Measurements from ENCODE around the gene PTPN4.
A peak's percentile ranks its signal among the peaks of the same experiment; 100 is the strongest.
"Not testable (repeated sequence)": the region's sequence is repeated elsewhere in the genome, so short reads cannot be mapped to it uniquely, and the experiment has no call there.

PTPN4 gene

GRCh38 chr2:119795309-119796303 is 35.9 kb downstream of the PTPN4 start:
- Mint-ChIP-seq H3K4me1 (ENCODE audit: low read depth) (peaks cover 10% of the 10 kb centered on the region), H3K36me3 (ENCODE audit: low read depth) (peaks cover 40% of the 10 kb centered on the region), H3K9me3 (peaks cover 12% of the 10 kb centered on the region), H3K4me3 (no peak overlapping the region), H3K27ac (no peak overlapping the region), H3K27me3 (no peaks in the 10 kb centered on the region)

- Mint-ChIP-seq H3K4me3 (no peak overlapping the region), H3K4me1 (ENCODE audit: low read depth) (peaks cover 39% of the 10 kb centered on the region), H3K27ac (no peak overlapping the region), H3K9me3 (no peaks in the 10 kb centered on the region), H3K27me3 (no peaks in the 10 kb centered on the region), H3K36me3 (ENCODE audit: low read depth) (peaks cover 20% of the 10 kb centered on the region)
Measured at GRCh38 chr2:119800376-119800902, 40.7 kb downstream of the PTPN4 start.

DNA sequence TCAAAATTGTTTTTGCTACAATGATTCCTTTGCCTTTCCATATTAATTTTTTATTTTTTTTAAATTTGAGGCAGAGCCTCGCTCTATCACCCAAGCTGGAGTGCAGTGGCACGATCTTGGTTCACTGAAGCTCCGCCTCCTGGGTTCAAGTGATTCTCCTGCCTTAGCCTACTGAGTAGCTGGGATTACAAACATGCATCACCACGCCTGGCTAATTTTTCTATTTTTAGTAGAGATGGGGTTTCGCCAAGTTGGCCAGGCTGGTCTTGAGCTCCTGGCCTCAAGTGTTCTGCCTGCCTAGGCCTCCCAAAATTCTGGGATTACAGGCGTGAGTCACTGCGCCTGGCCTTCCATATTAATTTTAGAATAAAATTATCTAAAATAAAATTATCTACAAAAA is 41.3 kb downstream of the PTPN4 start:
- Mint-ChIP-seq H3K27me3 (no peaks in the 10 kb centered on the region), H3K4me1 (ENCODE audit: low read depth) (peaks cover 39% of the 10 kb centered on the region), H3K4me3 (no peak overlapping the region), H3K36me3 (ENCODE audit: low read depth) (peaks cover 26% of the 10 kb centered on the region), H3K9me3 (no peaks in the 10 kb centered on the region), H3K27ac (no peak overlapping the region)

GRCh38 chr2:119801989-119802388 is 42.3 kb downstream of the PTPN4 start:
- not testable (repeated sequence) for H3K27ac Mint-ChIP-seq, H3K27me3 Mint-ChIP-seq, H3K9me3 Mint-ChIP-seq, H3K4me3 Mint-ChIP-seq
- H3K4me1 Mint-ChIP-seq (ENCODE audit: low read depth) = peaks cover 45% of the 10 kb centered on the region
- H3K36me3 Mint-ChIP-seq (ENCODE audit: low read depth) = peaks cover 28% of the 10 kb centered on the region

GRCh38 chr2:119803101-119803500 is 43.4 kb downstream of the PTPN4 start:
- Mint-ChIP-seq H3K27ac (no peak overlapping the region), H3K27me3 (no peaks in the 10 kb centered on the region), H3K9me3 (no peaks in the 10 kb centered on the region), H3K4me3 (no peak overlapping the region), H3K4me1 (ENCODE audit: low read depth) (peaks cover 50% of the 10 kb centered on the region), H3K36me3 (ENCODE audit: low read depth) (peaks cover 28% of the 10 kb centered on the region)

DNA sequence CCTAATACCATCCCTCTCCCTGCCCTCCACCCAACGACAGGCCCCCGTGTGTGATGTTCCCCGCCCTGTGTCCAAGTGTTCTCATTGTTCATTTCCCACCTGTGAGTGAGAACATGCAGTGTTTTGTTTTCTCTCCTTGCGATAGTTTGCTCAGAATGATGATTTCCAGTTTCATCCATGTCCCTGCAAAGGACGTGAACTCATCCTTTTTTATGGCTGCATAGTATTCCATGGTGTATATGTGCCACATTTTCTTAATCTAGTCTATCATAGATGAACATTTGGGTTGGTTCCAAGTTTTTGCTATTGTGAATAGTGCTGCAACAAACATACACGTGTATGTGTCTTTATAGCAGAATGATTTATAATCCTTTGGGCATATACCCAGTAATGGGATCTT is 44.7 kb downstream of the PTPN4 start:
- H3K4me3 Mint-ChIP-seq, H3K27me3 Mint-ChIP-seq, H3K9me3 Mint-ChIP-seq, H3K27ac Mint-ChIP-seq: not testable (repeated sequence)
- H3K36me3 Mint-ChIP-seq (ENCODE audit: low read depth) = peaks cover 28% of the 10 kb centered on the region
- peaks cover 55% of the 10 kb centered on the region for H3K4me1 Mint-ChIP-seq (ENCODE audit: low read depth)

DNA sequence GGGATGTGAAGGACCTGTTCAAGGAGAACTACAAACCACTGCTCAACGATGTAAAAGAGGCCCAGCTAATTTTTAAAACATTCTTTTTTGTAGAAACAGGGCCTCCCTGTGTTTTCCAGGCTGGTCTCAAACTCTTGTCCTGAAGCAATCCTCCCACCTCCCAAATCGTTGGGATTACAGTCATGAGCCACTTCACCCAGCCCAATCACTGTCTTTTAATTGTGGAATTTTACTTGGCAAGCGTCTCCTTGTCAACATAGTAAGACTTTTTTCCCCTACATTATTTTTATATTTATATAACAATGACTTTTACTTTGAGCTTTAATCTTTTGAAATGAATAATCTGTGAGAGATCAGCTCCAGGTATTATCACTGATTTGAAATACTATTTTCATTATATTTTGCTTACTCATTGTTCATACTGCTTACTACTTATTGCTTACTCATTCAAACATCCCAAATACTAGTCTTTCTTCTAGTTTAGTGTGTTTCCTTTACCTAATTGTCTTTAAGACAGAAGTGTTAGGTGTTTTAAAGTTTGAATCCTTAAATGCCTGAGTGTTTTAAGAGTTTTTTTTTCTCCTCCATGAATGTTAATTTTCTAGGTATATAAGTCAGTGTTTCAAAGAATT is 48.9 kb downstream of the PTPN4 start:
- Mint-ChIP-seq H3K27me3 (no peaks in the 10 kb centered on the region), H3K4me3 (no peak overlapping the region), H3K9me3 (no peaks in the 10 kb centered on the region), H3K36me3 (ENCODE audit: low read depth) (peaks cover 36% of the 10 kb centered on the region), H3K27ac (no peak overlapping the region), H3K4me1 (ENCODE audit: low read depth) (peaks cover 24% of the 10 kb centered on the region)

DNA sequence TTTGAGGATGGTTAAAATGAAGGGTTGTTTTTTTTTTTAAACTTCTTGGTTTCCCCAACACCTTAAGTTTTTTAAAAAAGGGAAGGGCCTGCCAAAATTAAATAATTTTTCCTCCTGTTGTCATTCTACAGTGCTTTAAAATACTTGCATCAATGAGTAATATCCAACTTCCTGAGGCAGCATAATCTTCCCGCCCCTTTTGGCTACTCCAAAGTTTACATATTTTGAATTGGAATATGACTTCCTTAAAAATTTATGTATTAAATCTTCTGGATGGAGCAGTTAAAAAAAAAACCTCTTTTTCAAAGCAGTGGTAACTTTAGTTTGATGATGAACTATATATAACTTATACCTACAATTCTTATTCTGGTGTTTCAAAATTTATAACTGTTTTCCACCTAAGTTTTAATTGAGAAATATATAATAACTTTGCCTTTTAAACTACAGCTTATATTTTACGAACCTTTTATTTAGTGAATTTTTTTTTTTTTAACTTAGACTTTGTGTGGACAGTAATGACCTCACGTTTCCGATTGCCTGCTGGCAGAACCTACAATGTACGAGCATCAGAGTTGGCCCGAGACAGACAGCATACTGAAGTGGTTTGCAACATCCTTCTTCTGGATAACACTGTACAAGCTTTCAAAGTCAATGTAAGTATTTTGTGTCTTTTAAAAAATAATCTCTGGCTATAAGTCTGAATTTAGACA is 49.8 kb downstream of the PTPN4 start:
- Mint-ChIP-seq H3K27ac (no peak overlapping the region), H3K36me3 (ENCODE audit: low read depth) (peaks cover 31% of the 10 kb centered on the region), H3K4me1 (ENCODE audit: low read depth) (peaks cover 21% of the 10 kb centered on the region), H3K9me3 (no peaks in the 10 kb centered on the region), H3K27me3 (no peaks in the 10 kb centered on the region), H3K4me3 (no peak overlapping the region)

DNA sequence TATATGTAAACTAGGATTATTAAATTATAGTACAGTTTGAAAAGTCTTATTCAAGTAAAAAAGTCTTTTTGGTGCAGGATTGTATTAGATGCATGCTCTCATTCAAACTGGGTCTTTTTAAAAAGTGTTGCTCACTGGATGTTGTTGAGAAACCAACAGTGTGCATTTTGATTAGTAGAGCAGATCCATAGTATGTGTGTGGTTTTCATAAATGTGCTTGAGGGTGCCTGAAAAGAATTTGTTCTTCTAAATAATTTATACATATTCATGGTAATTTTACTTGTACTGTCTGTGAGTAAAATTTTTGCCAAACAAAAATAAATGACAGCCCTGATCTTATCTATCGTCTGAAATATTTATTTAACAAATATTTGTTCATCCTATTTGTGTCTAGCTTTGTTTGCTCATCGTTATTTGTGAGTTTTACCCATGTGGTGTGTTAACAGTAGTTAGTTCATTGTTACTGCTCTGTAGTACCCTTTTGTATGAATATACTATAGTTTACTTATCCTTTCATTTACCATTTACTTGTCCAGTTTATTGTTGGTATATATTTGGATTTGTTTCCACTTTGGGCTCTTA is 50.4 kb downstream of the PTPN4 start:
- peaks cover 29% of the 10 kb centered on the region for H3K36me3 Mint-ChIP-seq (ENCODE audit: low read depth)
- no peak overlapping the region for H3K4me3 Mint-ChIP-seq
- H3K4me1 Mint-ChIP-seq (ENCODE audit: low read depth) = peaks cover 21% of the 10 kb centered on the region
- no peaks in the 10 kb centered on the region for H3K9me3 Mint-ChIP-seq
- no peaks in the 10 kb centered on the region for H3K27me3 Mint-ChIP-seq
- H3K27ac Mint-ChIP-seq = no peak overlapping the region

GRCh38 chr2:119814216-119814615 is 54.5 kb downstream of the PTPN4 start:
- Mint-ChIP-seq H3K4me3 (no peak overlapping the region), H3K4me1 (ENCODE audit: low read depth) (peaks cover 9% of the 10 kb centered on the region), H3K27me3 (no peaks in the 10 kb centered on the region), H3K27ac (no peak overlapping the region), H3K36me3 (ENCODE audit: low read depth) (peaks cover 50% of the 10 kb centered on the region), H3K9me3 (peaks cover 10% of the 10 kb centered on the region)

- H3K36me3 Mint-ChIP-seq (ENCODE audit: low read depth) = peaks cover 37% of the 10 kb centered on the region
Measured at GRCh38 chr2:119818792-119819191, 59.1 kb downstream of the PTPN4 start.

DNA sequence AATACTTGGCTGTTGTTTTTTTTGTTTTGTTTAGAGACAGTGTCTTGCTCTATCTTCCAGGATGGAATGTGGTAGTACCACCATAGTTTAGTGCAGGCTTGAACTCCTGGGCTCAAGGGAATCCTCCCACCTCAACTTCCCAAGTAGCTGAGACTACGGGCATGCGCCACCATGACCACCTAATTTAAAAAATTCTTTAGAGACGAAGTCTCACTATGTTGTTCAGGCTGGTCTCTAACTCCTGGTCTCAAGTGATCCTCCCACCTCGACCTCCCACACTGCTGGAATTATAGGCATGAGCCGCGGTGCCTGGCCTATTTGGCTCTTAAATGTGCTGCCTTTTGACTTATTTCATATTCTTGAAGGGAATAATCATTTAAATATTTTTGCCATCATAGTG is 60.1 kb downstream of the PTPN4 start:
- H3K4me1 Mint-ChIP-seq (ENCODE audit: low read depth) = peaks cover 47% of the 10 kb centered on the region
- peaks cover 10% of the 10 kb centered on the region for H3K9me3 Mint-ChIP-seq
- H3K27ac Mint-ChIP-seq = no peak overlapping the region
- H3K4me3 Mint-ChIP-seq = no peak overlapping the region
- H3K27me3 Mint-ChIP-seq = no peaks in the 10 kb centered on the region
- H3K36me3 Mint-ChIP-seq (ENCODE audit: low read depth) = peaks cover 35% of the 10 kb centered on the region

More at GRCh38 chr2:119818792-119819191, 59.1 kb downstream of the PTPN4 start:
- Mint-ChIP-seq H3K27me3 (no peaks in the 10 kb centered on the region), H3K27ac (no peak overlapping the region), H3K4me3 (no peak overlapping the region), H3K4me1 (ENCODE audit: low read depth) (peaks cover 44% of the 10 kb centered on the region), H3K9me3 (peaks cover 10% of the 10 kb centered on the region)

GRCh38 chr2:119820275-119820674 is 60.6 kb downstream of the PTPN4 start:
- no peak overlapping the region for H3K27ac Mint-ChIP-seq
- peaks cover 47% of the 10 kb centered on the region for H3K4me1 Mint-ChIP-seq (ENCODE audit: low read depth)
- no peaks in the 10 kb centered on the region for H3K27me3 Mint-ChIP-seq
- peaks cover 32% of the 10 kb centered on the region for H3K36me3 Mint-ChIP-seq (ENCODE audit: low read depth)
- H3K4me3 Mint-ChIP-seq = no peak overlapping the region
- H3K9me3 Mint-ChIP-seq = peaks cover 10% of the 10 kb centered on the region

DNA sequence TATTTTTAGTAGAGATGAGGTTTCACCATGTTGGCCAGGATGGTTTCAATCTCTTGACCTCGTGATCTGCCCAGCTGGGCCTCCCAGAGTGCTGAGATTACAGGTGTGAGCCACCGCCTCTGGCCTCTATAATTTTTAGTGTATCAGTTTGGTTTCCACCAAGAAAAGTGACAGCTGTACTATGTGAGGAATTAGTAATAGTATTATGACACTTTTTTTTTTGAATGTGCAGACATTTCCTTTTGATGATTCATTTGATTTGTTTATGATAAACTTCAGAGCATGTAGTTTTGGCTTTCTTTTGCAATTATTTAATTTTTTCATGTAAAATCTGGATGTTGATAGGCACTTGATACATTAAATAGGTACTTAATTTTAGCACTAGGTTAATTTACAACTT is 61.5 kb downstream of the PTPN4 start:
- Mint-ChIP-seq H3K4me3 (no peak overlapping the region), H3K36me3 (ENCODE audit: low read depth) (peaks cover 30% of the 10 kb centered on the region), H3K4me1 (ENCODE audit: low read depth) (peaks cover 54% of the 10 kb centered on the region), H3K27ac (peak overlapping the region; percentile 38), H3K27me3 (no peaks in the 10 kb centered on the region), H3K9me3 (peaks cover 10% of the 10 kb centered on the region)
